IPS-20b (cell line): ENCODE data around the gene TAF11L13.
"Not testable (repeated sequence)": the region's sequence is repeated elsewhere in the genome, so short reads cannot be mapped to it uniquely, and the experiment has no call there.

Experiments used
- H3K27ac ChIP-seq: one replicate; pipeline ENCODE4 v1.5.1; 2013; ENCODE audit warnings: low read length
- H3K27me3 ChIP-seq: 2 replicates; pipeline ENCODE4 v1.6.1; 2013; ENCODE audit warnings: mild to moderate bottlenecking, low read length, inconsistent platforms; ENCODE audit not compliant: insufficient read depth
- H3K36me3 ChIP-seq: 2 replicates; pipeline ENCODE4 v1.6.1; 2013; ENCODE audit warnings: low read depth, mild to moderate bottlenecking, inconsistent platforms, low read length, moderate library complexity; ENCODE audit not compliant: insufficient read depth
- H3K4me1 ChIP-seq: 2 replicates; pipeline ENCODE4 v1.6.1; 2013; ENCODE audit warnings: mild to moderate bottlenecking, control low read depth, inconsistent platforms, low read length, moderate library complexity; ENCODE audit not compliant: insufficient read depth
- H3K4me3 ChIP-seq: 2 replicates; pipeline ENCODE4 v1.5.1; 2013; ENCODE audit warnings: mild to moderate bottlenecking, low read length, inconsistent platforms
- H3K9ac ChIP-seq: 2 replicates; pipeline ENCODE4 v1.6.1; 2013; ENCODE audit warnings: low read depth, mild to moderate bottlenecking, inconsistent platforms, low read length, moderate library complexity
- H3K9me3 ChIP-seq: 2 replicates; pipeline ENCODE4 v1.6.1; 2013; ENCODE audit warnings: mild to moderate bottlenecking, low read depth, low read length, inconsistent platforms; ENCODE audit not compliant: insufficient read depth

Gene TAF11L13

GRCh38 chr5:17625686-17626085 is 6.2 kb upstream of the TAF11L13 start:
- Histone ChIP-seq H3K36me3 (no peaks in the 10 kb centered on the region), H3K4me1 (no peaks in the 10 kb centered on the region), H3K9ac (no peak overlapping the region), H3K27me3 (no peaks in the 10 kb centered on the region), H3K4me3 (no peak overlapping the region), H3K27ac (no peak overlapping the region), H3K9me3 (no peaks in the 10 kb centered on the region)

- no peaks in the 10 kb centered on the region for H3K4me1 ChIP-seq
- no peaks in the 10 kb centered on the region for H3K9me3 ChIP-seq
- H3K27me3 ChIP-seq, result no peaks in the 10 kb centered on the region
- H3K27ac ChIP-seq, result no peak within 1 kb of the TSS
- no peaks in the 10 kb centered on the region for H3K36me3 ChIP-seq
- H3K4me3 ChIP-seq, result no peak within 1 kb of the TSS
- H3K9ac ChIP-seq, result no peak within 1 kb of the TSS
Measured at GRCh38 chr5:17634160-17634559, 2.3 kb downstream of the TAF11L13 start, which contains the start of gene TAF11L14. Gene TAF11L14, plus strand, starts transcription at chr5:17634460.

GRCh38 chr5:17649232-17649631 is 17.3 kb downstream of the TAF11L13 start:
- H3K4me1 ChIP-seq, H3K27me3 ChIP-seq, H3K9ac ChIP-seq, H3K9me3 ChIP-seq, H3K4me3 ChIP-seq, H3K36me3 ChIP-seq, H3K27ac ChIP-seq: not testable (repeated sequence)

- not testable (repeated sequence) for H3K4me3 ChIP-seq, H3K36me3 ChIP-seq, H3K27me3 ChIP-seq, H3K4me1 ChIP-seq, H3K27ac ChIP-seq, H3K9me3 ChIP-seq, H3K9ac ChIP-seq
Measured at GRCh38 chr5:17655201-17655759, 23.4 kb downstream of the TAF11L13 start.

- Histone ChIP-seq H3K27ac (no peak overlapping the region), H3K27me3 (no peaks in the 10 kb centered on the region), H3K4me3 (no peak overlapping the region), H3K9ac (no peak overlapping the region), H3K36me3 (no peaks in the 10 kb centered on the region), H3K4me1 (no peaks in the 10 kb centered on the region), H3K9me3 (no peaks in the 10 kb centered on the region)
Measured at GRCh38 chr5:17655921-17656320, 24.0 kb downstream of the TAF11L13 start.

GRCh38 chr5:17663182-17663581 is 31.3 kb downstream of the TAF11L13 start:
- Histone ChIP-seq H3K4me1 (peaks cover 15% of the 10 kb centered on the region; the same call in 1 of the 2 replicates), H3K27me3 (no peaks in the 10 kb centered on the region), H3K36me3 (no peaks in the 10 kb centered on the region), H3K4me3 (no peak overlapping the region), H3K9ac (no peak overlapping the region), H3K27ac (no peak overlapping the region), H3K9me3 (no peaks in the 10 kb centered on the region)

- H3K4me1 ChIP-seq, result peaks cover 15% of the 10 kb centered on the region; the same call in 1 of the 2 replicates
- H3K27ac ChIP-seq, result no peak overlapping the region
- no peaks in the 10 kb centered on the region for H3K36me3 ChIP-seq
- H3K27me3 ChIP-seq, result no peaks in the 10 kb centered on the region
- H3K9me3 ChIP-seq, result no peaks in the 10 kb centered on the region
- H3K9ac ChIP-seq, result no peak overlapping the region
- H3K4me3 ChIP-seq, result no peak overlapping the region
Measured at GRCh38 chr5:17665836-17666235, 33.9 kb downstream of the TAF11L13 start.

- H3K4me1 ChIP-seq, result peaks cover 15% of the 10 kb centered on the region; the same call in 1 of the 2 replicates
- H3K27ac ChIP-seq, result no peak overlapping the region
- H3K27me3 ChIP-seq, result no peaks in the 10 kb centered on the region
- no peaks in the 10 kb centered on the region for H3K36me3 ChIP-seq
- H3K9me3 ChIP-seq, result no peaks in the 10 kb centered on the region
- H3K9ac ChIP-seq, result no peak overlapping the region
- H3K4me3 ChIP-seq, result no peak overlapping the region
Measured at GRCh38 chr5:17666726-17667235, 34.9 kb downstream of the TAF11L13 start.

GRCh38 chr5:17670353-17670752 is 38.5 kb downstream of the TAF11L13 start:
- H3K27me3 ChIP-seq, result no peaks in the 10 kb centered on the region
- no peak overlapping the region for H3K4me3 ChIP-seq
- H3K27ac ChIP-seq, result no peak overlapping the region
- H3K36me3 ChIP-seq, result no peaks in the 10 kb centered on the region
- no peaks in the 10 kb centered on the region for H3K9me3 ChIP-seq
- H3K9ac ChIP-seq, result no peak overlapping the region
- peaks cover 2% of the 10 kb centered on the region; the same call in 1 of the 2 replicates for H3K4me1 ChIP-seq

- no peak overlapping the region for H3K9ac ChIP-seq
- H3K4me1 ChIP-seq, result no peaks in the 10 kb centered on the region
- no peaks in the 10 kb centered on the region for H3K27me3 ChIP-seq
- no peaks in the 10 kb centered on the region for H3K36me3 ChIP-seq
- no peak overlapping the region for H3K27ac ChIP-seq
- no peak overlapping the region for H3K4me3 ChIP-seq
- no peaks in the 10 kb centered on the region for H3K9me3 ChIP-seq
Measured at GRCh38 chr5:17678751-17679324, 47.0 kb downstream of the TAF11L13 start.

- Histone ChIP-seq H3K36me3 (no peaks in the 10 kb centered on the region), H3K4me3 (no peak overlapping the region), H3K9ac (no peak overlapping the region), H3K9me3 (no peaks in the 10 kb centered on the region), H3K4me1 (no peaks in the 10 kb centered on the region), H3K27ac (no peak overlapping the region), H3K27me3 (no peaks in the 10 kb centered on the region)
Measured at GRCh38 chr5:17679597-17680203, 47.8 kb downstream of the TAF11L13 start.

GRCh38 chr5:17680737-17681136 is 48.8 kb downstream of the TAF11L13 start:
- no peaks in the 10 kb centered on the region for H3K9me3 ChIP-seq
- no peaks in the 10 kb centered on the region for H3K27me3 ChIP-seq
- H3K4me1 ChIP-seq, result no peaks in the 10 kb centered on the region
- no peak overlapping the region for H3K4me3 ChIP-seq
- H3K9ac ChIP-seq, result no peak overlapping the region
- H3K36me3 ChIP-seq, result no peaks in the 10 kb centered on the region
- H3K27ac ChIP-seq, result no peak overlapping the region
